MCF 10A (cell line): ENCODE measurements around the gene UBE2D1. TPM values are rescaled to one million over a fixed set of nuclear protein-coding genes. Genes with fewer than 3 reads are reported as not detected.

Experiments
- BruUV-seq: library from RNA; stranded (reverse); fragments of 400-500 nt; replicated peaks from 2 replicates; lab custom pipeline; 2021; lab: Mats Ljungman, UMichigan
- CTCF ChIA-PET: fragments of 300-600 bp; sonication (Branson Sonifier 250); formaldehyde crosslinking; extraction: SDS; loops from one replicate; lab custom pipeline; 2021; ENCODE audit warnings: antibody characterized with exemption, inconsistent platforms; lab: Yijun Ruan, JAX
- POLR2A ChIA-PET: fragments of 300-600, 350-650 bp; sonication (Branson Sonifier 250); formaldehyde crosslinking; extraction: SDS; loops from one replicate; lab custom pipeline; 2020; ENCODE audit warnings: antibody characterized with exemption, inconsistent platforms; lab: Yijun Ruan, JAX
- DNase-seq: peaks from one replicate; pipeline ENCODE4 v3.0.0-alpha.2; 2018; ENCODE audit not compliant: unreplicated experiment
- H3K27ac Mint-ChIP-seq: one replicate; pipeline ENCODE4 v1.8.0; 2022; ENCODE audit warnings: mild to moderate bottlenecking, low read depth, mixed read lengths; ENCODE audit not compliant: unreplicated experiment
- H3K27me3 Mint-ChIP-seq: one replicate; pipeline ENCODE4 v1.8.0; 2022; ENCODE audit warnings: mixed read lengths; ENCODE audit not compliant: insufficient read depth, unreplicated experiment
- H3K36me3 Mint-ChIP-seq: one replicate; pipeline ENCODE4 v1.8.0; 2022; ENCODE audit warnings: mild to moderate bottlenecking, moderate library complexity, mixed read lengths; ENCODE audit not compliant: insufficient read depth, unreplicated experiment
- H3K4me1 Mint-ChIP-seq: one replicate; pipeline ENCODE4 v1.8.0; 2022; ENCODE audit warnings: mixed read lengths; ENCODE audit not compliant: insufficient read depth, unreplicated experiment
- H3K4me3 Mint-ChIP-seq: one replicate; pipeline ENCODE4 v1.8.0; 2022; ENCODE audit warnings: mild to moderate bottlenecking, moderate library complexity, mixed read lengths; ENCODE audit not compliant: unreplicated experiment
- H3K9me3 Mint-ChIP-seq: one replicate; pipeline ENCODE4 v1.8.0; 2022; ENCODE audit warnings: mixed read lengths; ENCODE audit not compliant: unreplicated experiment
- CTCF ChIP-seq: fragments of 200-600 bp; IDR thresholded peaks from one replicate; pipeline ENCODE4 v1.8.0; 2022; ENCODE audit warnings: antibody characterized with exemption, mild to moderate bottlenecking; ENCODE audit not compliant: unreplicated experiment
- intact Hi-C: fragments of 100-400 bp; cut with micrococcal nuclease; formaldehyde crosslinking; loops from 2 replicates; pipeline ENCODE4 v1.14.1; 2022
- total RNA-seq: library from RNA; stranded (reverse); gene quantifications from 2 replicates; pipeline ENCODE4 v1.2.3, GENCODE V29; 2022

The UBE2D1 gene
- total RNA-seq, 1 experiment from 2014 or later = 12.2 TPM

GRCh38 chr10:58299580-58299979 lies 35.2 kb upstream of the UBE2D1 start:
- intact Hi-C loops = loop anchor here (1.0 to 10.0 kb wide), 3 partner anchors 86 to 215 kb away; partner anchors contain the start of genes BICC1 and TFAM
- peaks cover 40% of the 10 kb centered on the region for H3K27me3 Mint-ChIP-seq
- ChIA-PET CTCF (interaction anchor here (0.5 to 4.7 kb wide), 43 partner anchors 9 to 1410 kb away, joined by 3 to 68 read pairs (median 4); partner anchors contain the start of genes TFAM and UBE2D1), POLR2A (interaction anchor here (0.7 to 2.5 kb wide), 4 partner anchors 32 to 91 kb away, joined by 3 to 19 read pairs (median 4); partner anchors contain the start of genes IPMK and TFAM)
- H3K36me3 Mint-ChIP-seq = no peaks in the 10 kb centered on the region
- H3K27ac Mint-ChIP-seq = no peak overlapping the region
- no peak overlapping the region for H3K4me3 Mint-ChIP-seq
- DNase-seq = peak; percentile 80
- no peaks in the 10 kb centered on the region for H3K9me3 Mint-ChIP-seq
- peak; percentile 76 for TF ChIP-seq CTCF
- no peaks in the 10 kb centered on the region for H3K4me1 Mint-ChIP-seq
- BruUV-seq = no TSS peak

GRCh38 chr10:58300676-58301075 lies 34.1 kb upstream of the UBE2D1 start:
- Mint-ChIP-seq H3K27ac (no peak overlapping the region), H3K9me3 (no peaks in the 10 kb centered on the region), H3K27me3 (peaks cover 42% of the 10 kb centered on the region), H3K4me3 (no peak overlapping the region), H3K36me3 (no peaks in the 10 kb centered on the region), H3K4me1 (no peaks in the 10 kb centered on the region)
- ChIA-PET POLR2A (interaction anchor here (1.0 to 2.5 kb wide), 4 partner anchors 64 to 213 kb away, joined by 3 to 19 read pairs (median 3); partner anchors contain the start of gene TFAM), CTCF (interaction anchor here (0.6 to 4.7 kb wide), 12 partner anchors 10 to 230 kb away, joined by 3 to 68 read pairs (median 7); partner anchors contain the start of gene TFAM)
- BruUV-seq = no TSS peak
- TF ChIP-seq CTCF = no peak
- DNase-seq = no peak
- intact Hi-C loops = no loop called here

GRCh38 chr10:58302254-58302653 lies 32.6 kb upstream of the UBE2D1 start:
- Mint-ChIP-seq H3K27me3 (peaks cover 58% of the 10 kb centered on the region), H3K4me1 (no peaks in the 10 kb centered on the region), H3K27ac (no peak overlapping the region), H3K9me3 (no peaks in the 10 kb centered on the region), H3K36me3 (no peaks in the 10 kb centered on the region), H3K4me3 (no peak overlapping the region)
- CTCF ChIA-PET = interaction anchor here (0.7 to 4.7 kb wide), 4 partner anchors 10 to 992 kb away, joined by 3 to 68 read pairs (median 5); partner anchors contain the start of gene TFAM
- BruUV-seq = no TSS peak
- intact Hi-C loops = no loop called here
- POLR2A ChIA-PET = interaction anchor here (0.5 to 1.1 kb wide), 2 partner anchors 82 to 438 kb away, joined by 3 to 5 read pairs; partner anchors contain the start of gene TFAM
- no peak for TF ChIP-seq CTCF
- no peak for DNase-seq

- no TSS peak for BruUV-seq
- no peak for TF ChIP-seq CTCF
- no peak for DNase-seq
- ChIA-PET POLR2A (interaction anchor here (1.1 kb wide), 1 partner anchor 9 kb away, joined by 4 read pairs; no protein-coding TSS in a partner anchor), CTCF (interaction anchor here (0.6 to 3.2 kb wide), 11 partner anchors 12 to 1506 kb away, joined by 3 to 18 read pairs (median 4); no protein-coding TSS in a partner anchor)
- Mint-ChIP-seq H3K27ac (no peak overlapping the region), H3K27me3 (peaks cover 70% of the 10 kb centered on the region), H3K9me3 (no peaks in the 10 kb centered on the region), H3K36me3 (no peaks in the 10 kb centered on the region), H3K4me1 (no peaks in the 10 kb centered on the region), H3K4me3 (no peak overlapping the region)
- intact Hi-C loops = no loop called here
Measured at GRCh38 chr10:58304099-58304633, 30.6 kb upstream of the UBE2D1 start.
